ENCODE measurements around the gene AFF3.
A peak's percentile ranks its signal among the peaks of the same experiment; 100 is the strongest.

AFF3 gene

DNA sequence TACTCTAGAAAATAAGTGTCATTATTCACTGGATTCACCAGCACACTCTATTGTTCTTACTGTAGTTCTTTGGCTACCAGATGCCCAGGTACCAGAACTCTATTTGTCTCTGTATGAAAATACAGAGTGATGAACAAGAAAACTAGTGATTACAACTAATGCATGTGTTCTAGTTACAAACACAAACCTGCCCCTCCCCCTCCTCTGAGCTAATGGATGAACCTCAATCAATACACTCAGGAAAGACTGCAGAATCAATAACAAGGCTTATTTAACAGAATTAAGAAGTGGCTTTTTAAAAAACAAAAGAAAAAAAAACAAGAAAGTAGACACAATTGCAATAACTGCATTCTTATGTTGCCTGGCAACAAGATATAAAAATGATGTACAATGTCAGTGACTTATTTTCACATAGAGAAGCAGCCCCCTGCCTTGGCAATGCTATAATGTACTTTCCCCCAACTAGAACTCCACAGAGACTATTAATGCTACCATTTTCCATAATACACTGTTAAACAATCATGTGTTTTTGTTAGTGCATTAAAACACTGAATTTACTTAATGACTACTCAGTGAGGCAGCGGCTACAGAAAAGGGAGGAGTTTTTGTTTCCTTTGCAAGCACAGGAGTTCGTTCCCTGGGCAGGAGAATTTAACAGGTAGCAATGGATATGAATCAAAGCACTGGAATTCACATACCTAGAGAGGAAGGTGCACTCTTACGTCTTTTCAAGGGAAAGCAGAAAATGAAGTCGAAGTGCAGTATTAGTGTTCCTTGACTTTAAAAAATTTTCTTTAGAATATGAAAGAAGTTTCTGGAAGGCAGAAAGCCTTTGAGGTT is 333.8 kb downstream of the AFF3 start:
- TF ChIP-seq, protein P1, sequence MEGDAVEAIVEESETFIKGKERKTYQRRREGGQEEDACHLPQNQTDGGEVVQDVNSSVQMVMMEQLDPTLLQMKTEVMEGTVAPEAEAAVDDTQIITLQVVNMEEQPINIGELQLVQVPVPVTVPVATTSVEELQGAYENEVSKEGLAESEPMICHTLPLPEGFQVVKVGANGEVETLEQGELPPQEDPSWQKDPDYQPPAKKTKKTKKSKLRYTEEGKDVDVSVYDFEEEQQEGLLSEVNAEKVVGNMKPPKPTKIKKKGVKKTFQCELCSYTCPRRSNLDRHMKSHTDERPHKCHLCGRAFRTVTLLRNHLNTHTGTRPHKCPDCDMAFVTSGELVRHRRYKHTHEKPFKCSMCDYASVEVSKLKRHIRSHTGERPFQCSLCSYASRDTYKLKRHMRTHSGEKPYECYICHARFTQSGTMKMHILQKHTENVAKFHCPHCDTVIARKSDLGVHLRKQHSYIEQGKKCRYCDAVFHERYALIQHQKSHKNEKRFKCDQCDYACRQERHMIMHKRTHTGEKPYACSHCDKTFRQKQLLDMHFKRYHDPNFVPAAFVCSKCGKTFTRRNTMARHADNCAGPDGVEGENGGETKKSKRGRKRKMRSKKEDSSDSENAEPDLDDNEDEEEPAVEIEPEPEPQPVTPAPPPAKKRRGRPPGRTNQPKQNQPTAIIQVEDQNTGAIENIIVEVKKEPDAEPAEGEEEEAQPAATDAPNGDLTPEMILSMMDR (IDR thresholded peaks at IDR 0.05), result no peak
- TF ChIP-seq ZFX (IDR thresholded peaks at IDR 0.05; ENCODE audit: borderline replicate concordance), result no peak
- H3K27ac ChIP-seq, result peak overlapping the region; percentile 15; the same call in 1 of the 2 replicates

DNA sequence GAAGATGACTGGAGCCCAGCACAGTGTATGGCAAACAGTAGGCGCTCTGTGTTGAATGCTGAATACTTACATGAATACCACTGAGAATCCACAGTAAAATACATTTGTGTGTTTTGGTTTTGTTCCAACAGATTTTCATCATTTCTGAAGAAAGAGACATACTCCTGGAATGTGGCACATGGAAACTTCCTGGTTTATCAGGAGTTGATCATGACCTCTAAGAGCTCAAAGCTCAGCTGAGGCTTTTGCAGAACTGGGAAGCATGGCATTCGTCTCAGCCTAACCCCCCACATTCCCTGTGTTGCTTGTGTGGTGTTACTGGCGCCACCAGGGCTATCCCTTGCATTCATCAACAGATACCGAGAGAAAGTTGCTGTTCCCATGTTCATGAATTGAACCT is 335.6 kb downstream of the AFF3 start:
- TF ChIP-seq, protein P1 (IDR thresholded peaks at IDR 0.05), result no peak
- TF ChIP-seq ZFX (IDR thresholded peaks at IDR 0.05; ENCODE audit: borderline replicate concordance), result no peak

DNA sequence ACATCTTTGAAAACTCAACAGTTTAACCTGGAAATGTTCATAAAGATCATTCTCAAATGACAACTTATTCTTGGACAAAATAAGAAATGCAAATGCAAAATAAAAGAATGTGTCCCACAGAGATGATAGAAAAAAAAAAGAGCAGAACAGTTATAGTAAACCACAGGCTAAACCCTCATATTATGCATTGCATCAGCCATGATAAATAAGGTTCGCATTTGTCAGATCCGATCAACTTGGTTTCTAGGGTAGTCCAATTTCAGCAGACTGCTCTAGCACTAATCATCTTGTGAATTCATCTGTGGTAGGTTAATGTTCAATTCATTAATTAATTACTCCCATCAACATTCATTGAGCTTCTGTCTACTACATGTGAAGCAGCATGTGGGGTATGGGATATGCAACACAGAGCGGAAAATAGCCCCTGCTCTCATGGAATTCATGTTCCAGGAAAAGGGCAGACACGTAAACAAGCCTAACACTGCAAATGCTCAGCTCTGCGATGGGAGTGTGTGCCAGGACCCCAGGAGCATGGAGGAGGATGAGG is 336.4 kb downstream of the AFF3 start:
- peak overlapping the region; percentile 18; the same call in 1 of the 2 replicates for H3K27ac ChIP-seq
- no peak for TF ChIP-seq ZFX (IDR thresholded peaks at IDR 0.05; ENCODE audit: borderline replicate concordance)
- TF ChIP-seq, protein P1 (IDR thresholded peaks at IDR 0.05), result no peak

More for the DNA sequence above, 335.6 kb downstream of the AFF3 start:
- H3K27ac ChIP-seq, result 0 out of 2 replicates have a peak overlapping the region, but pooled peaks have one; percentile 5

DNA sequence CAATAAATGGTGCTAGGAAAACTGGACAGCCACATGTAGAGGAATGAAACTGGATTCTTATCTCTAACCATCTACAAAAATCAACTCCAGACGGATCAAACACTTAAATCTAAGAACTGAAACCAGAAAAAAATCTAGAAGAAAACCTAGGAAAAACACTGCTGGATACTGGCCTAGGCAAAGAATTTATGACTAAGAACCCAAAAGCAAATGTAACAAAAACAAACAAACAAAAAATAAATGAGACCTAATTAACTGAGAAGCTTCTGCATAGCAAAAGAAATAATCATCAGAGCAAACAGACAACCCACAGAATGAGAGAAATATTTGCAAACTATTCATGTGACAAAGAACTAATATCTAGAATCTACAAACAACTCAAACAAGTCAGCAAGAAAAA is 338.5 kb downstream of the AFF3 start:
- H3K27ac ChIP-seq, result peak overlapping the region; percentile 31
- TF ChIP-seq, protein P1 (IDR thresholded peaks at IDR 0.05), result no peak
- TF ChIP-seq ZFX (IDR thresholded peaks at IDR 0.05; ENCODE audit: borderline replicate concordance), result no peak

DNA sequence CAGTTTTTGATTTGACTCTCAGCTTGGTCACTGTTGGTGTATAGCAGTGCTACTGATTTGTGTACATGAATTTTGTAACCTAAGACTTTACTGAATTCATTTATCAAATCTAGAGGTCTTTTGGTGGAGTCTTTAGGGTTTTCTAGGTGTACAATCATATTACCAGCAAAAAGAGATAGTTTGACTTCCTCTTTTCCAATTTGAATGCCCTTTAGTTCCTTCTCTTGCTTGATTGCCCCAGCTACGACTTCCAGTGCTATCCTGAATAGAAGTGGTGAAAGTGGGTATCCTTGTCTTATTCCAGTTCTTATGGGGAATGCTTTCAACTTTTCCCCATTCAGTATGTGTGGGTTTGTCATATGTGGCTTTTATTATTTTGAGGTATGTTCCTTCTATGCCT is 339.7 kb downstream of the AFF3 start:
- peak overlapping the region; percentile 31; the same call in 1 of the 2 replicates for H3K27ac ChIP-seq
- TF ChIP-seq, protein P1 (IDR thresholded peaks at IDR 0.05), result no peak
- TF ChIP-seq ZFX (IDR thresholded peaks at IDR 0.05; ENCODE audit: borderline replicate concordance), result no peak

DNA sequence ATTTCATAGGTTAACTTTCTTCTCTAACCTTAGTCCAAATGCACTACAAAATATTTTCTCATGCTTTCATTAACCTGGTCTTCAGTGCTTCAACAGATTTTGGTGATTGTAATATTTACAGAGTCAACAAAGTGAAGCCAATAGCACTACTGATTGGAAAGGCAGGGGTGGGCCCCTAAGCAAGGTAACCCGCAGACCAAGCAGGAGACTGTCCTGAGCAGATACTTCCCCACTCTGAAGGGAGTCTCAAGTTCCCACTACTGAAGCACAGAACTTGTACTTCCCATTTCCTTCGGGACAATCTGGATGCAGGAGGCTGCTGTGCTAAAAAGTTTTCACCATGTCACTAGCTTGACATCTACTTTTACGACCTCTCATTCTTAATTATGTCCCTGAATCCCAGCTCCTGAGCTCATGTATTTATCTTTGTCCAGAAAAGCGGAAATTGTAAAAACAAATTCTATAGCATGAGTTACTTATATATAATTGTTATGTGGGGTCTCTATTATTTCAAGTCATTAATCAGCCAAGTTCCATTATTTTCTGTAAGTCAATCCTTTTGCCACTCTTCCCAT is 341.0 kb downstream of the AFF3 start:
- no peak overlapping the region for H3K27ac ChIP-seq
- TF ChIP-seq, protein P1 (IDR thresholded peaks at IDR 0.05), result no peak
- no peak for TF ChIP-seq ZFX (IDR thresholded peaks at IDR 0.05; ENCODE audit: borderline replicate concordance)

DNA sequence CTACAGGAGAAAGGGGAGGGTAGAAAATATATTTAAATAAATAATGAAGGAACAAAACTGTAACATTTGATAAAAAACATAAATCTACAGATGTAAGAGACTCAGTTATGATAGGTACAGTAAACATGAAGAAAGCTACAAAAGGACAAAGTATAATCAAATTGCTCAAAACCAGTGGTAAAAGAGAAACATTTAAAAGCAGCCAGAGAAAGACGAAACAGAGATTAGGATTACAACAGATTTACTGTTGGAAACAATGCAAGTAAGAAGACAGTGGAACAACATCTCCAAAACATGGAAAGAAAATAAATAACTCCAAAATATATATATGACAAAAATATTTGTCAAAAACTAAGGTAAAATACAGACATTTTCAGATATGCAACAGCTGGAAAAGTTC is 344.9 kb downstream of the AFF3 start:
- no peak overlapping the region for H3K27ac ChIP-seq
- no peak for TF ChIP-seq ZFX (IDR thresholded peaks at IDR 0.05; ENCODE audit: borderline replicate concordance)
- TF ChIP-seq, protein P1 (IDR thresholded peaks at IDR 0.05), result no peak

All from 22Rv1 (cell line).